WERI-Rb-1 (cell line): ENCODE data around the gene IRX6.
A peak's percentile ranks its signal among the peaks of the same experiment; 100 is the strongest.

Source experiments
- DNase-seq: peaks from one replicate; pipeline ENCODE4 v3.0.0-alpha.2; 2020
- H3K27ac ChIP-seq: fragments of 250-450 bp; sonication (Bioruptor Pico); 2 replicates; pipeline ENCODE4 v1.5.1; 2020; ENCODE audit warnings: mild to moderate bottlenecking, moderate library complexity
- H3K27me3 ChIP-seq: fragments of 250-450 bp; sonication (Bioruptor Pico); 2 replicates; pipeline ENCODE4 v1.5.1; 2021; ENCODE audit warnings: mild to moderate bottlenecking, low read depth, moderate library complexity; ENCODE audit not compliant: insufficient read depth, severe bottlenecking
- H3K36me3 ChIP-seq: fragments of 250-450 bp; sonication (Bioruptor Pico); 2 replicates; pipeline ENCODE4 v1.5.1; 2020; ENCODE audit warnings: mild to moderate bottlenecking, moderate library complexity
- H3K4me3 ChIP-seq: 2 replicates; pipeline ENCODE4 v1.5.1; 2011; ENCODE audit warnings: low read depth, mild to moderate bottlenecking, control low read depth, low read length
- H3K9me3 ChIP-seq: fragments of 250-450 bp; sonication (Bioruptor Pico); 2 replicates; pipeline ENCODE4 v1.5.1; 2021; ENCODE audit warnings: mild to moderate bottlenecking, moderate library complexity; ENCODE audit not compliant: severe bottlenecking
- CTCF ChIP-seq: IDR thresholded peaks from 2 replicates; pipeline ENCODE4 v1.5.1; 2011; ENCODE audit warnings: low read depth, mild to moderate bottlenecking, control low read depth, inconsistent platforms, low read length

IRX6 gene

GRCh38 chr16:55323637-55324271 lies at the start of gene IRX6:
Gene IRX6, plus strand, starts transcription at chr16:55324203. Its CDS starts 889 bp downstream, at chr16:55325092.
- H3K4me3 ChIP-seq, result peak within 1 kb of the TSS; percentile 43
- DNase-seq, result peak; percentile 80

DNA sequence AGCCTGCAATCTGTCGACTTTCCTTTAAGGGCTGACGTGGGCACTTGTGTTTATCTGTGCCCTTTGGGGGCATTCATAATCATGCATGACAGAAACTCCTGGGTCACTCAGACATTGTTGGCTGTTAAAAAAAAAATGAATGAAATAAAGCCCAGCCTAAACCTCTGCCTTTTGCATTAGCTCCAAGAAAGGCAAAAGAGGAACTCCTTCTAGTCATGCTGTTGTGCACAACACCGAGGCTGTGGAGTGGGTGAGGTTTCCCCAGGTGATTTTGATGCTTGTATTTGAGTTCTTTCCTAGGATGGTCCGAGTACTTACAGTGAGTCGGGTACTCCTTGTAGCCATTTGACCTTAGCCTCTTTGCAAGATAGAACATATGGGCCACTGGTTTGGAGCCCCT lies 49.6 kb upstream of the IRX6 start:
- H3K27ac ChIP-seq, result no peak overlapping the region
- no peaks in the 10 kb centered on the region for H3K27me3 ChIP-seq
- no peaks in the 10 kb centered on the region for H3K9me3 ChIP-seq
- no peak for TF ChIP-seq CTCF
- H3K36me3 ChIP-seq, result no peaks in the 10 kb centered on the region
- H3K4me3 ChIP-seq, result no peak overlapping the region
- no peak for DNase-seq

More at GRCh38 chr16:55323637-55324271, at the start of gene IRX6:
- Histone ChIP-seq H3K27ac (no peak within 1 kb of the TSS), H3K36me3 (no peaks in the 10 kb centered on the region), H3K9me3 (no peaks in the 10 kb centered on the region), H3K27me3 (no peaks in the 10 kb centered on the region)
- TF ChIP-seq CTCF, result peak; percentile 67

- Histone ChIP-seq H3K9me3 (no peaks in the 10 kb centered on the region), H3K4me3 (no peak overlapping the region), H3K27ac (no peak overlapping the region), H3K27me3 (no peaks in the 10 kb centered on the region), H3K36me3 (no peaks in the 10 kb centered on the region)
- DNase-seq, result no peak
- no peak for TF ChIP-seq CTCF
Observed at GRCh38 chr16:55275167-55275566, 48.8 kb upstream of the IRX6 start.

GRCh38 chr16:55275869-55276268 lies 48.1 kb upstream of the IRX6 start:
- Histone ChIP-seq H3K36me3 (no peaks in the 10 kb centered on the region), H3K27me3 (no peaks in the 10 kb centered on the region), H3K4me3 (no peak overlapping the region), H3K9me3 (no peaks in the 10 kb centered on the region), H3K27ac (no peak overlapping the region)
- DNase-seq, result no peak
- no peak for TF ChIP-seq CTCF

- Histone ChIP-seq H3K36me3 (no peaks in the 10 kb centered on the region), H3K4me3 (no peak overlapping the region), H3K27me3 (no peaks in the 10 kb centered on the region), H3K9me3 (no peaks in the 10 kb centered on the region), H3K27ac (no peak overlapping the region)
- DNase-seq, result no peak
- no peak for TF ChIP-seq CTCF
Observed at GRCh38 chr16:55277536-55277935, 46.5 kb upstream of the IRX6 start.

- no peaks in the 10 kb centered on the region for H3K27me3 ChIP-seq
- TF ChIP-seq CTCF, result no peak
Observed at GRCh38 chr16:55279598-55279997, 44.4 kb upstream of the IRX6 start.

More at GRCh38 chr16:55279598-55279997, 44.4 kb upstream of the IRX6 start:
- Histone ChIP-seq H3K4me3 (no peak overlapping the region), H3K9me3 (no peaks in the 10 kb centered on the region), H3K36me3 (no peaks in the 10 kb centered on the region), H3K27ac (no peak overlapping the region)
- no peak for DNase-seq
